Body of pancreas (tissue), 4 donors: Measurements from ENCODE around the gene ANTKMT. TPM values are rescaled to one million over a fixed set of nuclear protein-coding genes. Genes with fewer than 3 reads are reported as not detected.
"Not testable (repeated sequence)": the region's sequence is repeated elsewhere in the genome, so short reads cannot be mapped to it uniquely, and the experiment has no call there.

Experiments
- ATAC-seq: fragments of 150-250 bp; one replicate; pipeline ENCODE4 v1.9.1; 2016
- DNase-seq, 4 donors: peaks; one replicate each; pipeline ENCODE4 v3.0.0-alpha.2; 2019
- H3K27ac ChIP-seq, 4 donors: fragments of 200-600 bp; sonication (generic); 1 replicate in 3 of 4; 2 replicates in 1 of 4; pipeline versions ENCODE4 v1.5.1 to v1.6.1; 2016 to 2019; ENCODE audit warnings: mild to moderate bottlenecking in 1 of 4, mixed read lengths in 1 of 4, moderate library complexity in 1 of 4
- H3K27me3 ChIP-seq, 2 donors: fragments of 200-600 bp; sonication (generic); one replicate each; pipeline ENCODE4 v1.6.0; 2016; ENCODE audit warnings: mild to moderate bottlenecking in 1 of 2
- H3K36me3 ChIP-seq, 2 donors: fragments of 200-600 bp; sonication (generic); replicated peaks in 1 of 2; 2 replicates each; pipeline ENCODE4 v1.5.1; 2016; ENCODE audit warnings: low read depth in 2 of 2; ENCODE audit not compliant: insufficient read depth in 1 of 2
- H3K4me1 ChIP-seq: fragments of 200-600 bp; sonication (generic); one replicate; pipeline ENCODE4 v1.6.0; 2016
- H3K4me3 ChIP-seq, 2 donors: fragments of 200-600 bp; sonication (generic); 1 replicate in 1 of 2; 2 replicates in 1 of 2; pipeline ENCODE4 v1.5.1; 2016 to 2019
- H3K9me3 ChIP-seq, 3 donors: fragments of 200-600 bp; sonication (generic); 1 replicate in 2 of 3; 2 replicates in 1 of 3; pipeline ENCODE4 v1.5.1; 2016
- CTCF ChIP-seq, 7 experiments: fragments of 450-650 bp in 4 of 7; fragments of 200-600 bp in 3 of 7; sonication (generic) in 3 of 7; IDR thresholded peaks; one replicate each; pipeline ENCODE4 v1.5.1; 2016 to 2019; ENCODE audit warnings: antibody characterized with exemption in 7 of 7
- POLR2A ChIP-seq, 3 donors: fragments of 450-650 bp; IDR thresholded peaks; one replicate each; pipeline ENCODE4 v1.6.1; 2016; ENCODE audit warnings: antibody characterized with exemption in 3 of 3, mild to moderate bottlenecking in 2 of 3
- WGBS, 2 donors: methylation state at CpG; one replicate each; pipeline ENCODE4 v1.1.5; 2017; 5-methylcytosine and 5-hydroxymethylcytosine counted together
- intact Hi-C: fragments of 100-400 bp; cut with DNase I; formaldehyde crosslinking; loops from one replicate; pipeline ENCODE4 v1.15.1; 2023
- total RNA-seq, 2 donors: library from RNA; depleted of rRNA; stranded (reverse); fragments of >200 nt; gene quantifications; one replicate each; pipeline ENCODE4 v1.1.0, GENCODE V29; 2016

Gene ANTKMT
- total RNA-seq, 2 donors from 2014 or later: 71.6 to 189 TPM

- Histone ChIP-seq H3K4me3 (no peak overlapping the region), H3K36me3 (no peaks in the 10 kb centered on the region), H3K4me1 (peaks cover 23% of the 10 kb centered on the region), H3K27ac (no peak overlapping the region), H3K27me3 (peaks cover 0 to 30% of the 10 kb centered on the region in 2 donors), H3K9me3 (no peaks in the 10 kb centered on the region)
- WGBS, 2 donors: 45 to 50% methylated on average over 8 to 12 of the region's 12 CpGs
- intact Hi-C loops: loop anchor here (5.0 kb wide), 1 partner anchor 341 kb away; no protein-coding TSS in a partner anchor
- no peak for ATAC-seq
- TF ChIP-seq CTCF (IDR thresholded peaks at IDR 0.05) (no peak), POLR2A (IDR thresholded peaks at IDR 0.05) (no peak)
- DNase-seq: no peak
Observed at GRCh38 chr16:711084-711483, 9.9 kb upstream of the ANTKMT start.

- H3K4me3 ChIP-seq: no peak overlapping the region
- TF ChIP-seq CTCF (IDR thresholded peaks at IDR 0.05) (peak; percentile 86 to 94 (median 89)), POLR2A (IDR thresholded peaks at IDR 0.05) (no peak)
- H3K36me3 ChIP-seq: no peaks in the 10 kb centered on the region
- no peak overlapping the region for H3K27ac ChIP-seq
- 6 to 9% methylated on average over 16 to 24 of the region's 25 CpGs for WGBS, 2 donors
- ATAC-seq: peak; percentile 36
- H3K27me3 ChIP-seq: peaks cover 0 to 24% of the 10 kb centered on the region in 2 donors
- DNase-seq: peak; percentile 76 to 83 (median 80)
- intact Hi-C loops: loop anchor here (5.0 kb wide), 1 partner anchor 341 kb away; no protein-coding TSS in a partner anchor
- H3K9me3 ChIP-seq: no peaks in the 10 kb centered on the region
- H3K4me1 ChIP-seq: peaks cover 30% of the 10 kb centered on the region
Observed at GRCh38 chr16:711548-712320, 9.2 kb upstream of the ANTKMT start.

- H3K9me3 ChIP-seq, H3K36me3 ChIP-seq, ATAC-seq, H3K27ac ChIP-seq, H3K4me3 ChIP-seq: not testable (repeated sequence)
- peaks cover 0 to 24% of the 10 kb centered on the region in 2 donors for H3K27me3 ChIP-seq
- TF ChIP-seq CTCF (IDR thresholded peaks at IDR 0.05): peak in 2 of 7 experiments; percentile 13 to 21
- peak in 1 of 4 donors; percentile 41 for DNase-seq
- WGBS, 2 donors: 45% methylated on average over 4 to 13 of the region's 13 CpGs
- H3K4me1 ChIP-seq: peaks cover 40% of the 10 kb centered on the region
- intact Hi-C loops: loop anchor here (5.0 kb wide), 1 partner anchor 340 kb away; no protein-coding TSS in a partner anchor
Observed at GRCh38 chr16:712740-713250, 8.2 kb upstream of the ANTKMT start.

- DNase-seq (no peak), ATAC-seq (no peak)
- intact Hi-C loops: loop anchor here (5.0 kb wide), 1 partner anchor 338 kb away; no protein-coding TSS in a partner anchor
- H3K36me3 ChIP-seq: no peaks in the 10 kb centered on the region
- H3K27ac ChIP-seq: no peak overlapping the region
- TF ChIP-seq CTCF (IDR thresholded peaks at IDR 0.05): no peak
- H3K27me3 ChIP-seq: peaks cover 0 to 16% of the 10 kb centered on the region in 2 donors
- H3K4me1 ChIP-seq: peaks cover 52% of the 10 kb centered on the region
- H3K9me3 ChIP-seq: no peaks in the 10 kb centered on the region
- no peak overlapping the region for H3K4me3 ChIP-seq
- WGBS, 2 donors: 74 to 81% methylated on average over 2 to 11 of the region's 11 CpGs
Observed at GRCh38 chr16:714079-714478, 6.9 kb upstream of the ANTKMT start.
